K562 (cell line): ENCODE data around the gene BEND6. TPM values are rescaled to one million over a fixed set of nuclear protein-coding genes. Genes with fewer than 3 reads are reported as not detected.

Source experiments
- BCOR ChIP-seq: fragments of 450-650 bp; IDR thresholded peaks from 2 replicates; pipeline ENCODE4 v1.6.1; 2016
- GATAD2A ChIP-seq: fragments of 450-650 bp; IDR thresholded peaks from 2 replicates; pipeline ENCODE4 v1.6.1; 2017
- HDAC2 ChIP-seq: fragments of 450-650 bp; IDR thresholded peaks from 2 replicates; pipeline ENCODE4 v1.6.1; 2016; ENCODE audit warnings: mild to moderate bottlenecking
- HDAC3 ChIP-seq: fragments of 450-650 bp; IDR thresholded peaks from 2 replicates; pipeline ENCODE4 v1.6.1; 2018; ENCODE audit warnings: borderline replicate concordance, mild to moderate bottlenecking, moderate library complexity; ENCODE audit not compliant: partially characterized antibody
- HDAC8 ChIP-seq: fragments of 450-650 bp; IDR thresholded peaks from 2 replicates; pipeline ENCODE4 v1.6.1; 2016; ENCODE audit warnings: mild to moderate bottlenecking, missing genetic modification characterization, moderate library complexity, missing compliant biosample characterization
- HMG20A ChIP-seq: fragments of 450-650 bp; formaldehyde crosslinking; conservative IDR thresholded peaks from 2 replicates; pipeline ENCODE4 v1.4.0; 2020; ENCODE audit warnings: mild to moderate bottlenecking, mixed read lengths
- HNRNPK ChIP-seq: fragments of 200-400 bp; formaldehyde crosslinking; IDR thresholded peaks from one replicate; pipeline ENCODE4 v1.6.1; 2018; ENCODE audit warnings: mild to moderate bottlenecking, low read depth, low read length; ENCODE audit not compliant: poor library complexity, severe bottlenecking
- IRF2 ChIP-seq: sonication (generic); formaldehyde crosslinking; IDR thresholded peaks from 2 replicates; pipeline ENCODE4 v1.8.1; 2022; ENCODE audit warnings: mild to moderate bottlenecking, missing genetic modification reagents
- MTF1 ChIP-seq: fragments of 250-450 bp; sonication (Bioruptor Pico); IDR thresholded peaks from 2 replicates; pipeline ENCODE4 v1.9.0; 2021; ENCODE audit warnings: moderate library complexity, mild to moderate bottlenecking, inconsistent platforms, borderline replicate concordance
- NCOA1 ChIP-seq: fragments of 450-650 bp; IDR thresholded peaks from 2 replicates; pipeline ENCODE4 v1.6.1; 2016; ENCODE audit warnings: low read depth
- NCOR1 ChIP-seq: fragments of 450-650 bp; IDR thresholded peaks from 2 replicates; pipeline ENCODE4 v1.6.1; 2016; ENCODE audit warnings: mild to moderate bottlenecking, moderate library complexity
- NFRKB ChIP-seq: fragments of 450-650 bp; IDR thresholded peaks from 2 replicates; pipeline ENCODE4 v1.6.1; 2016; ENCODE audit warnings: low read depth
- POLR2A ChIP-seq: fragments of 450-650 bp; conservative IDR thresholded peaks from 2 replicates; pipeline ENCODE4 v1.6.1; 2016
- SMAD4 ChIP-seq: fragments of 250-450 bp; sonication (Bioruptor Pico); conservative IDR thresholded peaks from 2 replicates; pipeline ENCODE4 v1.8.0; 2021; ENCODE audit warnings: inconsistent platforms, mild to moderate bottlenecking, moderate library complexity
- TBP ChIP-seq: optimal IDR thresholded peaks from 2 replicates; pipeline ENCODE3; 2011; ENCODE audit warnings: low read depth, low read length, improper control_type of control experiment
- ZKSCAN1 ChIP-seq: fragments of 150-350 bp; IDR thresholded peaks from 2 replicates; pipeline ENCODE4 v1.6.1; 2016; ENCODE audit warnings: low read depth, low read length
- ZKSCAN8 ChIP-seq: fragments of 200-800 bp; sonication (Bioruptor generic); IDR thresholded peaks from 2 replicates; pipeline ENCODE4 v1.6.1; 2016; ENCODE audit warnings: missing genetic modification characterization, missing compliant biosample characterization
- polyA plus RNA-seq, 8 experiments: library from polyadenylated mRNA; depleted of rRNA in 4 of 8; stranded (reverse) in 5 of 8; unstranded in 3 of 8; fragments of >200 nt; fragmentation: Nextera tagmentation in 2 of 8; fragmentation: Illumina TruSeq in 1 of 8; extraction: Ambion mirVana in 2 of 8; extraction: Trizol in 1 of 8; gene quantifications; 2 replicates each; pipeline versions ENCODE4 v1.2.1 to v1.2.3, GENCODE V29; 2011 to 2014; ENCODE audit warnings: inconsistent platforms in 1 of 8, missing spikeins in 1 of 8
- total RNA-seq, 7 experiments: library from RNA; depleted of rRNA in 6 of 7; stranded (reverse); fragments of >200 nt in 6 of 7; fragmentation: Illumina TruSeq in 2 of 7; extraction: Trizol in 2 of 7; gene quantifications; 2 replicates each; pipeline versions ENCODE4 v1.2.1 to v1.2.3, GENCODE V29; 2011 to 2021; ENCODE audit warnings: low replicate concordance in 1 of 7
- TF ChIP-seq, protein P1 (sequence below): sonication (generic); formaldehyde crosslinking; IDR thresholded peaks from 2 replicates; pipeline ENCODE4 v1.8.0; 2023; ENCODE audit warnings: mild to moderate bottlenecking, missing genetic modification reagents
- TF ChIP-seq, protein P2 (sequence below): sonication (generic); formaldehyde crosslinking; IDR thresholded peaks from 2 replicates; pipeline ENCODE4 v1.8.0; 2022; ENCODE audit warnings: mild to moderate bottlenecking, missing genetic modification reagents
- TF ChIP-seq, protein P3 (sequence below): fragments of 450-650 bp; IDR thresholded peaks from 2 replicates; pipeline ENCODE4 v1.6.1; 2016; ENCODE audit warnings: missing biosample characterization, missing genetic modification characterization
- TF ChIP-seq, protein P4 (sequence below): fragments of 450-650 bp; IDR thresholded peaks from 2 replicates; pipeline ENCODE4 v1.6.1; 2014; ENCODE audit warnings: low read depth, mild to moderate bottlenecking, moderate library complexity, borderline replicate concordance
- TF ChIP-seq, protein P5 (sequence below): fragments of 250-450 bp; sonication (Bioruptor Pico); IDR thresholded peaks from 2 replicates; pipeline ENCODE4 v1.5.0; 2022; ENCODE audit warnings: mild to moderate bottlenecking
- TF ChIP-seq, protein P6 (sequence below): fragments of 250-450 bp; sonication (Bioruptor Pico); IDR thresholded peaks from 2 replicates; pipeline ENCODE4 v1.4.0; 2020

Gene BEND6
- total and polyA plus RNA-seq, 9 of the 15 experiments (the other 6 are each of a cell fraction or from before 2014, with no cell fraction given): 0.37 to 4.0 (median 1.1) TPM

DNA sequence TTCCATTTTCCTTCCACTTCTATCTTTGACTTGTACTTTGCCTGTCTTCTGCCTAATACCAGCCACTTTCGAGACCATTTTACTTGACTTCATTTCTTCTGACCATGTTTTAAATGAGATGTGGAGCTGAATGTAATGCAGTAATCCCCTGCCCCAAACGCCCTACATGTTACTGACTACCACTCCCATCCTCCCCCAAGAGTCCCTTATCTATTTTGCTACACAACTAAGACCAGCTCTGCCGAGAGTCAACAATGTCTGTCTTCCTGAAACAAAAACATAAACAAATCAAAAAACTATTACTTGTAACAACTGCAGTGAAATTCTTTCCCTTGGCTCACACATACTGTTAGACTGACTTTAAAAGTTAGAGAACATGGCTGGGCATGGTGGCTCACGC lies 64.5 kb downstream of the BEND6 start (continued):
- TF ChIP-seq HDAC2 (peak; percentile 59; the same call in 1 of the 2 replicates), GATAD2A (no peak), HDAC8 (tag) (no peak), ZKSCAN8 (CRISPR knock-in tag) (no peak), NFRKB (no peak), NCOR1 (peak; percentile 74), HMG20A (CRISPR knock-in tag) (no peak), POLR2A (peak; percentile 68), BCOR (peak; percentile 81), NCOA1 (0 out of 2 replicates have a peak, but pooled peaks have one; percentile 19), IRF2 (CRISPR knock-in tag) (no peak), HDAC3 (peak; percentile 23), HNRNPK (no peak), MTF1 (CRISPR knock-in tag) (no peak), TBP (peak; percentile 83), ZKSCAN1 (no peak), SMAD4 (CRISPR knock-in tag) (0 out of 2 replicates have a peak, but pooled peaks have one; percentile 24)
- TF ChIP-seq, protein P1, sequence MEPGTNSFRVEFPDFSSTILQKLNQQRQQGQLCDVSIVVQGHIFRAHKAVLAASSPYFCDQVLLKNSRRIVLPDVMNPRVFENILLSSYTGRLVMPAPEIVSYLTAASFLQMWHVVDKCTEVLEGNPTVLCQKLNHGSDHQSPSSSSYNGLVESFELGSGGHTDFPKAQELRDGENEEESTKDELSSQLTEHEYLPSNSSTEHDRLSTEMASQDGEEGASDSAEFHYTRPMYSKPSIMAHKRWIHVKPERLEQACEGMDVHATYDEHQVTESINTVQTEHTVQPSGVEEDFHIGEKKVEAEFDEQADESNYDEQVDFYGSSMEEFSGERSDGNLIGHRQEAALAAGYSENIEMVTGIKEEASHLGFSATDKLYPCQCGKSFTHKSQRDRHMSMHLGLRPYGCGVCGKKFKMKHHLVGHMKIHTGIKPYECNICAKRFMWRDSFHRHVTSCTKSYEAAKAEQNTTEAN (CRISPR knock-in tag): no peak
- TF ChIP-seq, protein P2, sequence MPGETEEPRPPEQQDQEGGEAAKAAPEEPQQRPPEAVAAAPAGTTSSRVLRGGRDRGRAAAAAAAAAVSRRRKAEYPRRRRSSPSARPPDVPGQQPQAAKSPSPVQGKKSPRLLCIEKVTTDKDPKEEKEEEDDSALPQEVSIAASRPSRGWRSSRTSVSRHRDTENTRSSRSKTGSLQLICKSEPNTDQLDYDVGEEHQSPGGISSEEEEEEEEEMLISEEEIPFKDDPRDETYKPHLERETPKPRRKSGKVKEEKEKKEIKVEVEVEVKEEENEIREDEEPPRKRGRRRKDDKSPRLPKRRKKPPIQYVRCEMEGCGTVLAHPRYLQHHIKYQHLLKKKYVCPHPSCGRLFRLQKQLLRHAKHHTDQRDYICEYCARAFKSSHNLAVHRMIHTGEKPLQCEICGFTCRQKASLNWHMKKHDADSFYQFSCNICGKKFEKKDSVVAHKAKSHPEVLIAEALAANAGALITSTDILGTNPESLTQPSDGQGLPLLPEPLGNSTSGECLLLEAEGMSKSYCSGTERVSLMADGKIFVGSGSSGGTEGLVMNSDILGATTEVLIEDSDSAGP (CRISPR knock-in tag): no peak
- TF ChIP-seq, protein P3, sequence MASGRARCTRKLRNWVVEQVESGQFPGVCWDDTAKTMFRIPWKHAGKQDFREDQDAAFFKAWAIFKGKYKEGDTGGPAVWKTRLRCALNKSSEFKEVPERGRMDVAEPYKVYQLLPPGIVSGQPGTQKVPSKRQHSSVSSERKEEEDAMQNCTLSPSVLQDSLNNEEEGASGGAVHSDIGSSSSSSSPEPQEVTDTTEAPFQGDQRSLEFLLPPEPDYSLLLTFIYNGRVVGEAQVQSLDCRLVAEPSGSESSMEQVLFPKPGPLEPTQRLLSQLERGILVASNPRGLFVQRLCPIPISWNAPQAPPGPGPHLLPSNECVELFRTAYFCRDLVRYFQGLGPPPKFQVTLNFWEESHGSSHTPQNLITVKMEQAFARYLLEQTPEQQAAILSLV (tag): no peak
- TF ChIP-seq, protein P4, sequence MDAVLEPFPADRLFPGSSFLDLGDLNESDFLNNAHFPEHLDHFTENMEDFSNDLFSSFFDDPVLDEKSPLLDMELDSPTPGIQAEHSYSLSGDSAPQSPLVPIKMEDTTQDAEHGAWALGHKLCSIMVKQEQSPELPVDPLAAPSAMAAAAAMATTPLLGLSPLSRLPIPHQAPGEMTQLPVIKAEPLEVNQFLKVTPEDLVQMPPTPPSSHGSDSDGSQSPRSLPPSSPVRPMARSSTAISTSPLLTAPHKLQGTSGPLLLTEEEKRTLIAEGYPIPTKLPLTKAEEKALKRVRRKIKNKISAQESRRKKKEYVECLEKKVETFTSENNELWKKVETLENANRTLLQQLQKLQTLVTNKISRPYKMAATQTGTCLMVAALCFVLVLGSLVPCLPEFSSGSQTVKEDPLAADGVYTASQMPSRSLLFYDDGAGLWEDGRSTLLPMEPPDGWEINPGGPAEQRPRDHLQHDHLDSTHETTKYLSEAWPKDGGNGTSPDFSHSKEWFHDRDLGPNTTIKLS: no peak
- TF ChIP-seq, protein P5, sequence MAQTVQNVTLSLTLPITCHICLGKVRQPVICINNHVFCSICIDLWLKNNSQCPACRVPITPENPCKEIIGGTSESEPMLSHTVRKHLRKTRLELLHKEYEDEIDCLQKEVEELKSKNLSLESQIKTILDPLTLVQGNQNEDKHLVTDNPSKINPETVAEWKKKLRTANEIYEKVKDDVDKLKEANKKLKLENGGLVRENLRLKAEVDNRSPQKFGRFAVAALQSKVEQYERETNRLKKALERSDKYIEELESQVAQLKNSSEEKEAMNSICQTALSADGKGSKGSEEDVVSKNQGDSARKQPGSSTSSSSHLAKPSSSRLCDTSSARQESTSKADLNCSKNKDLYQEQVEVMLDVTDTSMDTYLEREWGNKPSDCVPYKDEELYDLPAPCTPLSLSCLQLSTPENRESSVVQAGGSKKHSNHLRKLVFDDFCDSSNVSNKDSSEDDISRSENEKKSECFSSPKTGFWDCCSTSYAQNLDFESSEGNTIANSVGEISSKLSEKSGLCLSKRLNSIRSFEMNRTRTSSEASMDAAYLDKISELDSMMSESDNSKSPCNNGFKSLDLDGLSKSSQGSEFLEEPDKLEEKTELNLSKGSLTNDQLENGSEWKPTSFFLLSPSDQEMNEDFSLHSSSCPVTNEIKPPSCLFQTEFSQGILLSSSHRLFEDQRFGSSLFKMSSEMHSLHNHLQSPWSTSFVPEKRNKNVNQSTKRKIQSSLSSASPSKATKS (CRISPR knock-in tag): no peak
- TF ChIP-seq, protein P6, sequence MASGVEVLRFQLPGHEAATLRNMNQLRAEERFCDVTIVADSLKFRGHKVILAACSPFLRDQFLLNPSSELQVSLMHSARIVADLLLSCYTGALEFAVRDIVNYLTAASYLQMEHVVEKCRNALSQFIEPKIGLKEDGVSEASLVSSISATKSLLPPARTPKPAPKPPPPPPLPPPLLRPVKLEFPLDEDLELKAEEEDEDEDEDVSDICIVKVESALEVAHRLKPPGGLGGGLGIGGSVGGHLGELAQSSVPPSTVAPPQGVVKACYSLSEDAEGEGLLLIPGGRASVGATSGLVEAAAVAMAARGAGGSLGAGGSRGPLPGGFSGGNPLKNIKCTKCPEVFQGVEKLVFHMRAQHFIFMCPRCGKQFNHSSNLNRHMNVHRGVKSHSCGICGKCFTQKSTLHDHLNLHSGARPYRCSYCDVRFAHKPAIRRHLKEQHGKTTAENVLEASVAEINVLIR (CRISPR knock-in tag): no peak
